CD14-positive monocyte (primary cell): ENCODE results near the gene CUEDC2. TPM values are rescaled to one million over a fixed set of nuclear protein-coding genes. Genes with fewer than 3 reads are reported as not detected.
A peak's percentile ranks its signal among the peaks of the same experiment; 100 is the strongest.

Source experiments
- DNase-seq, 3 donors: peaks; one replicate each; pipeline ENCODE4 v3.0.0-alpha.2; 2011 to 2022
- H2AFZ ChIP-seq: 2 replicates; pipeline ENCODE4 v1.6.0; 2012; ENCODE audit warnings: mild to moderate bottlenecking, low read depth, low read length, inconsistent platforms; ENCODE audit not compliant: insufficient read depth, poor library complexity, severe bottlenecking
- H3K27ac ChIP-seq, 2 donors: 1 replicate in 1 of 2; 2 replicates in 1 of 2; pipeline ENCODE4 v1.5.1; 2012 to 2013; ENCODE audit warnings: low read length in 2 of 2, control low read depth in 1 of 2, inconsistent platforms in 1 of 2, low read depth in 1 of 2, mild to moderate bottlenecking in 1 of 2
- H3K27me3 ChIP-seq, 2 donors: one replicate each; pipeline versions ENCODE4 v1.6.0 to v1.6.1; 2011 to 2013; ENCODE audit warnings: low read length in 2 of 2; ENCODE audit not compliant: control insufficient read depth in 2 of 2, insufficient read depth in 2 of 2
- H3K36me3 ChIP-seq, 2 donors: replicated peaks in 1 of 2; 1 replicate in 1 of 2; 2 replicates in 1 of 2; pipeline versions ENCODE4 v1.5.1 to v1.6.1; 2012 to 2013; ENCODE audit warnings: low read length in 2 of 2, control low read depth in 1 of 2, inconsistent platforms in 1 of 2, mild to moderate bottlenecking in 1 of 2; ENCODE audit not compliant: insufficient read depth in 2 of 2, control insufficient read depth in 1 of 2
- H3K4me1 ChIP-seq, 2 donors: 1 replicate in 1 of 2; 2 replicates in 1 of 2; pipeline versions ENCODE4 v1.5.1 to v1.6.1; 2012 to 2013; ENCODE audit warnings: low read length in 2 of 2, control low read depth in 1 of 2, inconsistent platforms in 1 of 2, mild to moderate bottlenecking in 1 of 2, moderate library complexity in 1 of 2; ENCODE audit not compliant: insufficient read depth in 2 of 2, control insufficient read depth in 1 of 2
- H3K4me2 ChIP-seq: replicated peaks from 2 replicates; pipeline ENCODE3; 2012; ENCODE audit warnings: low read length, moderate library complexity, mild to moderate bottlenecking; ENCODE audit not compliant: poor library complexity, severe bottlenecking; ENCODE audit errors: extremely low read depth
- H3K4me3 ChIP-seq, 3 experiments: fragments of 200-600 bp in 1 of 3; sonication (generic) in 1 of 3; replicated peaks in 1 of 3; 1 replicate in 2 of 3; 2 replicates in 1 of 3; pipeline ENCODE4 v1.5.1; 2011 to 2013; ENCODE audit warnings: low read length in 3 of 3, mild to moderate bottlenecking in 3 of 3, control low read depth in 2 of 3, low read depth in 2 of 3, inconsistent platforms in 1 of 3, moderate library complexity in 1 of 3
- H3K79me2 ChIP-seq: 2 replicates; pipeline ENCODE4 v1.6.0; 2012; ENCODE audit warnings: mild to moderate bottlenecking, control low read depth, inconsistent platforms, low read length, moderate library complexity; ENCODE audit not compliant: insufficient read depth
- H3K9ac ChIP-seq: 2 replicates; pipeline ENCODE4 v1.6.0; 2017; ENCODE audit warnings: low read length, mild to moderate bottlenecking; ENCODE audit not compliant: insufficient read depth, poor library complexity, severe bottlenecking
- H3K9me3 ChIP-seq, 2 donors: replicated peaks in 1 of 2; 1 replicate in 1 of 2; 2 replicates in 1 of 2; pipeline versions ENCODE4 v1.5.1 to v1.6.1; 2012 to 2013; ENCODE audit warnings: low read length in 2 of 2, control low read depth in 1 of 2; ENCODE audit not compliant: control insufficient read depth in 1 of 2, insufficient read depth in 1 of 2
- H4K20me1 ChIP-seq: 2 replicates; pipeline ENCODE4 v1.6.0; 2012; ENCODE audit warnings: mild to moderate bottlenecking, low read length, control low read depth, moderate library complexity; ENCODE audit not compliant: insufficient read depth
- H3K27ac Mint-ChIP-seq, 7 donors: one replicate each; pipeline ENCODE4 v1.8.0; 2020; ENCODE audit warnings: mild to moderate bottlenecking in 7 of 7, mixed read lengths in 7 of 7, moderate library complexity in 6 of 7, inconsistent platforms in 2 of 7
- H3K27me3 Mint-ChIP-seq, 3 donors: one replicate each; pipeline ENCODE4 v1.8.0; 2021 to 2022; ENCODE audit warnings: low read depth in 3 of 3, mild to moderate bottlenecking in 3 of 3, mixed read lengths in 3 of 3, moderate library complexity in 3 of 3, inconsistent platforms in 1 of 3
- H3K36me3 Mint-ChIP-seq, 2 donors: one replicate each; pipeline ENCODE4 v1.8.0; 2020; ENCODE audit warnings: mixed read lengths in 2 of 2, inconsistent platforms in 1 of 2, mild to moderate bottlenecking in 1 of 2
- H3K4me1 Mint-ChIP-seq: one replicate; pipeline ENCODE4 v1.8.0; 2020; ENCODE audit warnings: mild to moderate bottlenecking, mixed read lengths
- H3K4me3 Mint-ChIP-seq, 2 donors: one replicate each; pipeline ENCODE4 v1.8.0; 2020; ENCODE audit warnings: mild to moderate bottlenecking in 2 of 2, mixed read lengths in 2 of 2, moderate library complexity in 1 of 2
- H3K9me3 Mint-ChIP-seq, 7 donors: one replicate each; pipeline ENCODE4 v1.8.0; 2020 to 2022; ENCODE audit warnings: mixed read lengths in 7 of 7, mild to moderate bottlenecking in 6 of 7, moderate library complexity in 6 of 7, inconsistent platforms in 2 of 7
- CTCF ChIP-seq: fragments of 200-600 bp; IDR thresholded peaks from one replicate; pipeline ENCODE4 v1.8.0; 2022; ENCODE audit warnings: antibody characterized with exemption, mild to moderate bottlenecking
- WGBS: methylation state at CpG from one replicate; pipeline ENCODE4 v1.1.5; 2013; ENCODE audit warnings: missing lambda C conversion rate; ENCODE audit not compliant: insufficient coverage; 5-methylcytosine and 5-hydroxymethylcytosine counted together
- intact Hi-C, 2 donors: fragments of 100-400 bp; cut with micrococcal nuclease; formaldehyde crosslinking; loops; one replicate each; pipeline versions ENCODE4 v1.15.0 to v1.15.1; 2023
- polyA plus RNA-seq, 3 donors: library from polyadenylated mRNA; depleted of rRNA in 1 of 3; unstranded in 2 of 3; stranded (reverse) in 1 of 3; fragments of 300-500 nt in 2 of 3; fragments of >200 nt in 1 of 3; fragmentation: Illumina TruSeq in 2 of 3; gene quantifications; 1 replicate in 2 of 3; 2 replicates in 1 of 3; pipeline ENCODE4 v1.2.3, GENCODE V29; 2012 to 2021

CUEDC2 gene
- polyA plus RNA-seq, 3 donors: 58.5 to 70.2 (median 66.7) TPM

- Histone ChIP-seq H3K4me3 (no peak overlapping the region), H3K27me3 (no peaks in the 10 kb centered on the region), H3K27ac (no peak overlapping the region), H3K9me3 (no peaks in the 10 kb centered on the region), H3K4me1 (peaks cover 21 to 35% of the 10 kb centered on the region in 2 donors), H3K79me2 (peaks cover 7% of the 10 kb centered on the region), H3K9ac (no peak overlapping the region), H3K4me2 (no peak overlapping the region), H4K20me1 (peaks cover 78% of the 10 kb centered on the region), H2AFZ (no peak overlapping the region), H3K36me3 (peaks cover 49 to 54% of the 10 kb centered on the region in 2 donors)
- TF ChIP-seq CTCF: no peak
- Mint-ChIP-seq H3K4me1 (peaks cover 26% of the 10 kb centered on the region), H3K27me3 (peaks cover 3 to 13% (median 8%) of the 10 kb centered on the region in 3 donors), H3K9me3 (no peaks in the 10 kb centered on the region), H3K36me3 (peaks cover 51 to 58% of the 10 kb centered on the region in 2 donors), H3K27ac (peak overlapping the region in 1 of 7 donors; percentile 10), H3K4me3 (no peak overlapping the region)
- intact Hi-C loops: loop anchor here in 1 of 2 donors (2.0 kb wide), 1 partner anchor 14 kb away; no protein-coding TSS in a partner anchor
- 95% methylated on average over 7 of the region's 8 CpGs for WGBS
- DNase-seq: no peak
Observed at GRCh38 chr10:102401342-102401654, 31.1 kb downstream of the CUEDC2 start.

- no peak for TF ChIP-seq CTCF
- H3K27ac ChIP-seq: no peak overlapping the region
- no peak for DNase-seq
- Mint-ChIP-seq H3K27ac (peak overlapping the region in 1 of 7 donors; percentile 10), H3K4me1 (peaks cover 30% of the 10 kb centered on the region), H3K9me3 (no peaks in the 10 kb centered on the region), H3K27me3 (peaks cover 1 to 9% (median 8%) of the 10 kb centered on the region in 3 donors), H3K4me3 (no peak overlapping the region), H3K36me3 (peaks cover 55 to 63% of the 10 kb centered on the region in 2 donors)
- H4K20me1 ChIP-seq: peaks cover 83% of the 10 kb centered on the region
- intact Hi-C loops: loop anchor here in 1 of 2 donors (2.0 kb wide), 1 partner anchor 14 kb away; no protein-coding TSS in a partner anchor
- no peak overlapping the region for H3K4me3 ChIP-seq
- no peak overlapping the region for H3K9ac ChIP-seq
- H3K9me3 ChIP-seq: no peaks in the 10 kb centered on the region
- no peak overlapping the region for H3K4me2 ChIP-seq
- no peaks in the 10 kb centered on the region for H3K27me3 ChIP-seq
- no peak overlapping the region for H2AFZ ChIP-seq
- peaks cover 26 to 40% of the 10 kb centered on the region in 2 donors for H3K4me1 ChIP-seq
- peaks cover 49 to 54% of the 10 kb centered on the region in 2 donors for H3K36me3 ChIP-seq
- peaks cover 12% of the 10 kb centered on the region for H3K79me2 ChIP-seq
- 96% methylated on average over 15 of the region's 22 CpGs for WGBS
Observed at GRCh38 chr10:102400598-102401341, 31.6 kb downstream of the CUEDC2 start.
